ENCODE results near the gene SERPINA9.
"Not testable (repeated sequence)": the region's sequence is repeated elsewhere in the genome, so short reads cannot be mapped to it uniquely, and the experiment has no call there.

The SERPINA9 gene

GRCh38 chr14:94517248-94517640 is 41.2 kb upstream of the SERPINA9 start:
- DNase-seq (ENCODE audit: extremely low spot score) = no peak
- ChIA-PET POLR2A (no interaction called here), CTCF (interaction anchor here (1.1 to 1.7 kb wide), 3 partner anchors 16 to 32 kb away, joined by 3 to 5 read pairs (median 3); no protein-coding TSS in a partner anchor)
- TF ChIP-seq, protein P1, sequence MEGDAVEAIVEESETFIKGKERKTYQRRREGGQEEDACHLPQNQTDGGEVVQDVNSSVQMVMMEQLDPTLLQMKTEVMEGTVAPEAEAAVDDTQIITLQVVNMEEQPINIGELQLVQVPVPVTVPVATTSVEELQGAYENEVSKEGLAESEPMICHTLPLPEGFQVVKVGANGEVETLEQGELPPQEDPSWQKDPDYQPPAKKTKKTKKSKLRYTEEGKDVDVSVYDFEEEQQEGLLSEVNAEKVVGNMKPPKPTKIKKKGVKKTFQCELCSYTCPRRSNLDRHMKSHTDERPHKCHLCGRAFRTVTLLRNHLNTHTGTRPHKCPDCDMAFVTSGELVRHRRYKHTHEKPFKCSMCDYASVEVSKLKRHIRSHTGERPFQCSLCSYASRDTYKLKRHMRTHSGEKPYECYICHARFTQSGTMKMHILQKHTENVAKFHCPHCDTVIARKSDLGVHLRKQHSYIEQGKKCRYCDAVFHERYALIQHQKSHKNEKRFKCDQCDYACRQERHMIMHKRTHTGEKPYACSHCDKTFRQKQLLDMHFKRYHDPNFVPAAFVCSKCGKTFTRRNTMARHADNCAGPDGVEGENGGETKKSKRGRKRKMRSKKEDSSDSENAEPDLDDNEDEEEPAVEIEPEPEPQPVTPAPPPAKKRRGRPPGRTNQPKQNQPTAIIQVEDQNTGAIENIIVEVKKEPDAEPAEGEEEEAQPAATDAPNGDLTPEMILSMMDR (IDR thresholded peaks at IDR 0.05; ENCODE audit: control extremely low read depth, extremely low read depth, low read depth, missing control alignments) = no peak

DNA sequence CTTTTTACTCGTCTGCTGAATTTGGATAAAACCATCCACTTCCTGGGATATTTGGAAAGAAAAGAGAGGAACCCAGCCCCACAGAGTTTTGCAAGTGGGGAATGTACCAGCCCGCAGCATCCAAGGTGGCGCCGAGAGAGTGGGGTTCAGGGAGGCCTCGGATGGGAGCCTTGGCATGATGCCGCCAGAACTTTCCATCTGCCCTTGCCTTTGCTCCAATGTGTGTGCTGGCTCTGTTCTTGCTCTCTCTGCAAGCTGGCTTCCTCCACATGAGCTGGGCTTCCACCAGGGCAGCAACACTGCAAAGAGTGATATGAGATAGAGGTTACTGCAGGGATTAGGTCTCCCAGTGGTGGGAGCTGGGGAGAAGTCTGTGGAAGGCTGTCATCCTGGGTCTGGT is 39.9 kb upstream of the SERPINA9 start:
- ChIA-PET CTCF (interaction anchor here (1.0 to 1.7 kb wide), 4 partner anchors 13 to 33 kb away, joined by 3 to 5 read pairs (median 4); no protein-coding TSS in a partner anchor), POLR2A (no interaction called here)
- TF ChIP-seq, protein P1 (IDR thresholded peaks at IDR 0.05; ENCODE audit: control extremely low read depth, extremely low read depth, low read depth, missing control alignments) = no peak
- DNase-seq (ENCODE audit: extremely low spot score) = no peak

DNA sequence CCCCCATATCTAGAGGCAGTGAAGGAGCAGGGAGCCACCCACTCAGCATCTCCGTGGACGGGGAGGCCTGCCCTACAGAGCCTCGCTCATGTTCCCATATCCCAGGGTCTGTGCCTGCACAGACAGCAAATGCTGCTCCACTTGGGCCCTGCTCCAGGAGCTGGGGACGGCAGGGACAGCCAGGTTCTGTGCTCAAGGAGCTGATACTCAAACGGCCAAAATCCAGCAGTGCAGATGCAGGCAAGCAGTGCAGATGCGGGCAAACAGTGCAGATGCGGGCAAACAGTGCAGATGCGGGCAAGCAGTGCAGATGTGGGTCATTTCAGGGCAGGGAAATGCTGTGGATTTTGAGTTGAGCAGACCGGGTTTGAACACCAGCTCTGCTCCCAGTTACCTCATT is 39.4 kb upstream of the SERPINA9 start:
- POLR2A ChIA-PET = no interaction called here
- no peak for DNase-seq (ENCODE audit: extremely low spot score)
- TF ChIP-seq, protein P1 (IDR thresholded peaks at IDR 0.05; ENCODE audit: control extremely low read depth, extremely low read depth, low read depth, missing control alignments) = no peak
- CTCF ChIA-PET = interaction anchor here (1.0 kb wide), 1 partner anchor 33 kb away, joined by 4 read pairs; no protein-coding TSS in a partner anchor

GRCh38 chr14:94514351-94514750 is 38.4 kb upstream of the SERPINA9 start:
- DNase-seq (ENCODE audit: extremely low spot score) = no peak
- POLR2A ChIA-PET = no interaction called here

GRCh38 chr14:94510481-94510880 is 34.5 kb upstream of the SERPINA9 start:
- DNase-seq (ENCODE audit: extremely low spot score); POLR2A ChIA-PET; CTCF ChIA-PET: not testable (repeated sequence)

More at GRCh38 chr14:94514351-94514750, 38.4 kb upstream of the SERPINA9 start:
- TF ChIP-seq, protein P1 (IDR thresholded peaks at IDR 0.05; ENCODE audit: control extremely low read depth, extremely low read depth, low read depth, missing control alignments) = no peak
- CTCF ChIA-PET = no interaction called here

- ChIA-PET CTCF (no interaction called here), POLR2A (no interaction called here)
- TF ChIP-seq, protein P1 (IDR thresholded peaks at IDR 0.05; ENCODE audit: control extremely low read depth, extremely low read depth, low read depth, missing control alignments) = no peak
These were observed 33.4 kb upstream of the SERPINA9 start, which contains the start of gene SERPINA12 for GRCh38 chr14:94509356-94509755. Gene SERPINA12 (minus strand): TSS chr14:94509469. CDS start chr14:94498397, 11,072 bp downstream.

GRCh38 chr14:94505641-94506040 is 29.6 kb upstream of the SERPINA9 start:
- CTCF ChIA-PET = no interaction called here
- DNase-seq (ENCODE audit: extremely low spot score) = no peak
- TF ChIP-seq, protein P1 (IDR thresholded peaks at IDR 0.05; ENCODE audit: control extremely low read depth, extremely low read depth, low read depth, missing control alignments) = no peak
- POLR2A ChIA-PET = no interaction called here

More at GRCh38 chr14:94509356-94509755, 33.4 kb upstream of the SERPINA9 start, which contains the start of gene SERPINA12:
- no peak for DNase-seq (ENCODE audit: extremely low spot score)

Data from GM10248 (cell line).